Prostate gland (tissue), 2 donors: ENCODE measurements around the gene UBE2E1. TPM values are rescaled to one million over a fixed set of nuclear protein-coding genes. Genes with fewer than 3 reads are reported as not detected.
"Not testable (repeated sequence)": the region's sequence is repeated elsewhere in the genome, so short reads cannot be mapped to it uniquely, and the experiment has no call there.

Experiments used
- DNase-seq: peaks from one replicate; pipeline ENCODE4 v3.0.0-alpha.2; 2019; ENCODE audit warnings: low spot score
- H3K27ac ChIP-seq, 2 donors: fragments of 200-600 bp; sonication (generic); 2 replicates each; pipeline ENCODE4 v1.5.1; 2017 to 2019
- H3K27me3 ChIP-seq: fragments of 200-600 bp; sonication (generic); replicated peaks from 2 replicates; pipeline ENCODE4 v1.5.1; 2019; ENCODE audit not compliant: insufficient read depth
- H3K36me3 ChIP-seq, 2 donors: fragments of 200-600 bp; sonication (generic); 1 replicate in 1 of 2; 2 replicates in 1 of 2; pipeline versions ENCODE4 v1.5.1 to v1.8.1; 2017 to 2019
- H3K4me1 ChIP-seq: fragments of 200-600 bp; sonication (generic); replicated peaks from 2 replicates; pipeline ENCODE4 v1.5.1; 2019
- H3K4me3 ChIP-seq, 2 donors: fragments of 200-600 bp; sonication (generic); 2 replicates each; pipeline ENCODE4 v1.5.1; 2017 to 2019
- H3K9me3 ChIP-seq: fragments of 200-600 bp; sonication (generic); 2 replicates; pipeline ENCODE4 v1.5.1; 2017
- CTCF ChIP-seq, 4 experiments: fragments of 200-600 bp in 2 of 4; fragments of 450-650 bp in 2 of 4; sonication (generic) in 2 of 4; IDR thresholded peaks; 1 replicate in 3 of 4; 2 replicates in 1 of 4; pipeline ENCODE4 v1.5.1; 2016 to 2019; ENCODE audit warnings: antibody characterized with exemption in 4 of 4, mild to moderate bottlenecking in 2 of 4, moderate library complexity in 2 of 4
- POLR2A ChIP-seq: fragments of 450-650 bp; IDR thresholded peaks from one replicate; pipeline ENCODE4 v1.6.1; 2016; ENCODE audit warnings: antibody characterized with exemption, mild to moderate bottlenecking
- POLR2AphosphoS5 ChIP-seq: sonication (generic); formaldehyde crosslinking; IDR thresholded peaks from one replicate; pipeline ENCODE4 v1.6.1; 2017; ENCODE audit warnings: antibody characterized with exemption
- WGBS: methylation state at CpG from one replicate; pipeline ENCODE4 v1.1.5; 2018; 5-methylcytosine and 5-hydroxymethylcytosine counted together
- intact Hi-C: fragments of 100-400 bp; cut with DNase I; formaldehyde crosslinking; loops from one replicate; pipeline ENCODE4 v1.14.2; 2022
- total RNA-seq, 2 donors: library from RNA; depleted of rRNA; stranded (reverse); fragments of >200 nt; gene quantifications; one replicate each; pipeline ENCODE4 v1.1.0, GENCODE V29; 2016

UBE2E1 gene
- total RNA-seq, 2 donors from 2014 or later, result 77.8 to 92.1 TPM

GRCh38 chr3:23875113-23875725, 69.5 kb downstream of the UBE2E1 start:
- H3K4me1 ChIP-seq, result no peaks in the 10 kb centered on the region
- no peak for DNase-seq
- no peak overlapping the region for H3K4me3 ChIP-seq
- intact Hi-C loops, result no loop called here
- WGBS, result 83% methylated on average over 4 of the region's 4 CpGs
- H3K27ac ChIP-seq, result no peak overlapping the region
- TF ChIP-seq POLR2AphosphoS5, result no peak
- no peak for TF ChIP-seq CTCF (IDR thresholded peaks at IDR 0.05)
- no peak for TF ChIP-seq POLR2A
- no peaks in the 10 kb centered on the region for H3K9me3 ChIP-seq
- no peaks in the 10 kb centered on the region for H3K36me3 ChIP-seq
- H3K27me3 ChIP-seq, result no peaks in the 10 kb centered on the region

- Histone ChIP-seq H3K27ac (no peak overlapping the region), H3K4me3 (no peak overlapping the region), H3K9me3 (no peaks in the 10 kb centered on the region), H3K27me3 (no peaks in the 10 kb centered on the region), H3K4me1 (no peaks in the 10 kb centered on the region), H3K36me3 (no peaks in the 10 kb centered on the region)
- intact Hi-C loops, result no loop called here
- TF ChIP-seq POLR2AphosphoS5, result no peak
- TF ChIP-seq POLR2A, result no peak
- WGBS, result 98% methylated on average over 2 of the region's 2 CpGs
- DNase-seq, result no peak
Measured at GRCh38 chr3:23876923-23877322, 71.2 kb downstream of the UBE2E1 start.

- intact Hi-C loops, result no loop called here
- Histone ChIP-seq H3K27me3 (no peaks in the 10 kb centered on the region), H3K36me3 (no peaks in the 10 kb centered on the region), H3K4me1 (no peaks in the 10 kb centered on the region), H3K9me3 (no peaks in the 10 kb centered on the region), H3K4me3 (no peak overlapping the region), H3K27ac (no peak overlapping the region)
- WGBS, result 44% methylated on average over 5 of the region's 5 CpGs
- no peak for DNase-seq
- TF ChIP-seq POLR2A (no peak), CTCF (IDR thresholded peaks at IDR 0.05) (no peak), POLR2AphosphoS5 (no peak)
Measured at GRCh38 chr3:23877329-23877980, 71.7 kb downstream of the UBE2E1 start.

- WGBS, result 94% methylated on average over 8 of the region's 8 CpGs
- Histone ChIP-seq H3K27ac (no peak overlapping the region), H3K36me3 (no peaks in the 10 kb centered on the region), H3K4me1 (no peaks in the 10 kb centered on the region), H3K9me3 (no peaks in the 10 kb centered on the region), H3K4me3 (no peak overlapping the region), H3K27me3 (no peaks in the 10 kb centered on the region)
- TF ChIP-seq POLR2AphosphoS5 (no peak), POLR2A (no peak), CTCF (IDR thresholded peaks at IDR 0.05) (no peak)
- intact Hi-C loops, result no loop called here
- DNase-seq, result no peak
Measured at GRCh38 chr3:23879485-23879884, 73.7 kb downstream of the UBE2E1 start.

- DNase-seq, result no peak
- TF ChIP-seq POLR2A (no peak), POLR2AphosphoS5 (no peak), CTCF (IDR thresholded peaks at IDR 0.05) (no peak)
- H3K27ac ChIP-seq, result no peak overlapping the region
- intact Hi-C loops, result no loop called here
- 29% methylated on average over 4 of the region's 4 CpGs for WGBS
- H3K36me3 ChIP-seq, result no peaks in the 10 kb centered on the region
- H3K9me3 ChIP-seq, result no peaks in the 10 kb centered on the region
- H3K27me3 ChIP-seq, result no peaks in the 10 kb centered on the region
- no peak overlapping the region for H3K4me3 ChIP-seq
- no peaks in the 10 kb centered on the region for H3K4me1 ChIP-seq
Measured at GRCh38 chr3:23880703-23881339, 75.1 kb downstream of the UBE2E1 start.

GRCh38 chr3:23881993-23882392, 76.2 kb downstream of the UBE2E1 start:
- DNase-seq, H3K4me3 ChIP-seq, H3K4me1 ChIP-seq, H3K27me3 ChIP-seq, H3K27ac ChIP-seq, H3K9me3 ChIP-seq, H3K36me3 ChIP-seq, intact Hi-C loops: not testable (repeated sequence)
- 75% methylated on average over 4 of the region's 4 CpGs for WGBS
